Mesothelial cell of epicardium (in vitro differentiated cells): ENCODE measurements around the gene RXRA. TPM values are rescaled to one million over a fixed set of nuclear protein-coding genes. Genes with fewer than 3 reads are reported as not detected.

Experiments
- DNase-seq, 2 experiments: peaks; one replicate each; pipeline ENCODE4 v3.0.0; 2021; ENCODE audit warnings: low spot score in 2 of 2; ENCODE audit not compliant: unreplicated experiment in 2 of 2
- H3K27ac Mint-ChIP-seq: 2 replicates; pipeline ENCODE4 v1.8.0; 2021; ENCODE audit warnings: mixed read lengths
- H3K27me3 Mint-ChIP-seq: 2 replicates; pipeline ENCODE4 v1.8.0; 2021; ENCODE audit warnings: low read depth, mixed read lengths
- H3K36me3 Mint-ChIP-seq: 2 replicates; pipeline ENCODE4 v1.8.0; 2021; ENCODE audit warnings: mixed read lengths
- H3K4me1 Mint-ChIP-seq: 2 replicates; pipeline ENCODE4 v1.8.0; 2021; ENCODE audit warnings: mixed read lengths
- H3K4me3 Mint-ChIP-seq: 2 replicates; pipeline ENCODE4 v1.8.0; 2021; ENCODE audit warnings: mild to moderate bottlenecking, moderate library complexity, mixed read lengths
- H3K9me3 Mint-ChIP-seq: 2 replicates; pipeline ENCODE4 v1.8.0; 2021; ENCODE audit warnings: mixed read lengths
- CTCF ChIP-seq: fragments of 200-600 bp; sonication (generic); IDR thresholded peaks from one replicate; pipeline ENCODE4 v1.5.0; 2021; ENCODE audit warnings: antibody characterized with exemption; ENCODE audit not compliant: unreplicated experiment
- total RNA-seq: library from RNA; stranded (reverse); gene quantifications from 3 replicates; pipeline ENCODE4 v1.2.1, GENCODE V29; 2021

RXRA gene
- total RNA-seq, 1 donor from 2014 or later = 45.0 TPM

DNA sequence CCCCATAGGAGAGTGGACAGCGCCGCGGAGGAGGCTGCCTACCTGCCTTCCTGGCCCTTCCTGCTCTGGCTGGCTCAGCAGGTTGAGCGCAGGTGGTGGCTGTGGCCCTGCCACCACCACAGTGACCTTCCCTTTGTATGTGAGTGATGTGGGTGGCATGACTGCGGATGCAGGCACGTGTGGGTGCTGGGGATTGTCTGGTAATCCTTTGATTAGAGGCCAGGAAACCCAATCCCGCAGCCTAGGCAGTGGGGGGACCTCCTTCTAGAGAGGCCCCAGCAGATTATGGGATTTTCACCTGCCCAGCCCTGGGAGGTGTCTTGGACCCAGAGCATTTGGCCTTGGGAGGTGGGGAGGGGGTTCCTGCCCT lies 16.5 kb downstream of the RXRA start:
- no peak for DNase-seq
- H3K27me3 Mint-ChIP-seq = no peaks in the 10 kb centered on the region
- H3K36me3 Mint-ChIP-seq = no peaks in the 10 kb centered on the region
- peaks cover 11% of the 10 kb centered on the region for H3K4me1 Mint-ChIP-seq
- no peak overlapping the region for H3K4me3 Mint-ChIP-seq
- H3K9me3 Mint-ChIP-seq = no peaks in the 10 kb centered on the region
- TF ChIP-seq CTCF = no peak
- no peak overlapping the region for H3K27ac Mint-ChIP-seq

GRCh38 chr9:134343637-134344036 lies 17.4 kb downstream of the RXRA start:
- Mint-ChIP-seq H3K4me3 (no peak overlapping the region), H3K9me3 (no peaks in the 10 kb centered on the region), H3K27me3 (no peaks in the 10 kb centered on the region), H3K27ac (no peak overlapping the region), H3K36me3 (no peaks in the 10 kb centered on the region), H3K4me1 (peaks cover 13% of the 10 kb centered on the region)
- DNase-seq = no peak
- TF ChIP-seq CTCF = no peak

DNA sequence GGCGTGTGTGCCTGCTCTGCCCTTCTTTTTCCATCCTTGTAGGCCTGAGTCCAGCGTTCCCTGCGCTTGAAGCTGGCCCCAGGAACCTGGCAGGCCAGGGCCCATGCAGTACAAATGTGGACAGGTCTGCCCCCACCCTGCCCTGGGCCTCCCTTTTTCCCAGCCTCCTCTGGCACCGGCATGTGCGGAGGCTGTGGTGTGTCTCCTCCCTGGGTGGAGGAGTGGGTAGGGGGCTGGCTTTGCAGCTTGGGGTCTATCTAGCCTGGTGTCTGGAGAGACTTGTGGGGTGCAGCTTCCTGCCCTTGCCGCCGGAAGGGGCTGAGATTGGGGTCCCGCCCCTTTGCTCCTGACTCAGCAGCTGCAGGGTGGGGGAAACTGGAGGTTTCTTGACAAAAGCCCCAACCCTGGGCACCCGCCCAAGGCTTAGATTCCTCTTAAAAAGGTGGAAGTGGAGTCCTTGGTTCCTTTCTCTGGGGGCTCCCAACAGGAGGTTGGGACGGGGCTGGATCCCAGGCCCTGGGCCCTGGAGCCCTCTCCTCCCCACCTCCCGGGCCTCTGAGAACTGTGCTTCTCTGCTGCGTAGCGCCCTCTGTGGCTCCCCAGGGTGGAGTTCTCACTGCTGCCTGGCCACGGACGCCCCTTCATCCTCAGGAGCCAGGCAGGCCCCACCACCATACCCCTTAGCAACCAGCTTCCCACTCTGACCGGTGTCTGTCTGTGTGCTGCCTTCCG lies 18.0 kb downstream of the RXRA start:
- no peaks in the 10 kb centered on the region for H3K36me3 Mint-ChIP-seq
- DNase-seq = no peak
- TF ChIP-seq CTCF = no peak
- no peak overlapping the region for H3K4me3 Mint-ChIP-seq
- no peaks in the 10 kb centered on the region for H3K27me3 Mint-ChIP-seq
- H3K27ac Mint-ChIP-seq = no peak overlapping the region
- no peaks in the 10 kb centered on the region for H3K9me3 Mint-ChIP-seq
- peaks cover 13% of the 10 kb centered on the region for H3K4me1 Mint-ChIP-seq

GRCh38 chr9:134344800-134345310 lies 18.6 kb downstream of the RXRA start:
- Mint-ChIP-seq H3K36me3 (no peaks in the 10 kb centered on the region), H3K27ac (no peak overlapping the region), H3K9me3 (no peaks in the 10 kb centered on the region), H3K4me3 (no peak overlapping the region), H3K27me3 (no peaks in the 10 kb centered on the region), H3K4me1 (peaks cover 14% of the 10 kb centered on the region)
- TF ChIP-seq CTCF = no peak
- DNase-seq = no peak

- no peak overlapping the region for H3K27ac Mint-ChIP-seq
- no peaks in the 10 kb centered on the region for H3K9me3 Mint-ChIP-seq
- H3K36me3 Mint-ChIP-seq = no peaks in the 10 kb centered on the region
- H3K4me1 Mint-ChIP-seq = peaks cover 13% of the 10 kb centered on the region
- DNase-seq = no peak
- TF ChIP-seq CTCF = no peak
- no peak overlapping the region for H3K4me3 Mint-ChIP-seq
- no peaks in the 10 kb centered on the region for H3K27me3 Mint-ChIP-seq
These were observed 19.5 kb downstream of the RXRA start for GRCh38 chr9:134345737-134346136.
